ENCODE data around the gene ZAR1L. TPM values are rescaled to one million over a fixed set of nuclear protein-coding genes. Genes with fewer than 3 reads are reported as not detected.

The ZAR1L gene, protein sequence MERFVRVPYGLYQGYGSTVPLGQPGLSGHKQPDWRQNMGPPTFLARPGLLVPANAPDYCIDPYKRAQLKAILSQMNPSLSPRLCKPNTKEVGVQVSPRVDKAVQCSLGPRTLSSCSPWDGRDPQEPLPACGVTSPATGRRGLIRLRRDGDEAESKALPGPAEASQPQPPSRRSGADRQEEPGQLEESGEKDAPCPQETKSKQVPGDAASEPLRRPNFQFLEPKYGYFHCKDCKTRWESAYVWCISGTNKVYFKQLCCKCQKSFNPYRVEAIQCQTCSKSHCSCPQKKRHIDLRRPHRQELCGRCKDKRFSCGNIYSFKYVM
- total RNA-seq: not detected in 2 replicates

DNA sequence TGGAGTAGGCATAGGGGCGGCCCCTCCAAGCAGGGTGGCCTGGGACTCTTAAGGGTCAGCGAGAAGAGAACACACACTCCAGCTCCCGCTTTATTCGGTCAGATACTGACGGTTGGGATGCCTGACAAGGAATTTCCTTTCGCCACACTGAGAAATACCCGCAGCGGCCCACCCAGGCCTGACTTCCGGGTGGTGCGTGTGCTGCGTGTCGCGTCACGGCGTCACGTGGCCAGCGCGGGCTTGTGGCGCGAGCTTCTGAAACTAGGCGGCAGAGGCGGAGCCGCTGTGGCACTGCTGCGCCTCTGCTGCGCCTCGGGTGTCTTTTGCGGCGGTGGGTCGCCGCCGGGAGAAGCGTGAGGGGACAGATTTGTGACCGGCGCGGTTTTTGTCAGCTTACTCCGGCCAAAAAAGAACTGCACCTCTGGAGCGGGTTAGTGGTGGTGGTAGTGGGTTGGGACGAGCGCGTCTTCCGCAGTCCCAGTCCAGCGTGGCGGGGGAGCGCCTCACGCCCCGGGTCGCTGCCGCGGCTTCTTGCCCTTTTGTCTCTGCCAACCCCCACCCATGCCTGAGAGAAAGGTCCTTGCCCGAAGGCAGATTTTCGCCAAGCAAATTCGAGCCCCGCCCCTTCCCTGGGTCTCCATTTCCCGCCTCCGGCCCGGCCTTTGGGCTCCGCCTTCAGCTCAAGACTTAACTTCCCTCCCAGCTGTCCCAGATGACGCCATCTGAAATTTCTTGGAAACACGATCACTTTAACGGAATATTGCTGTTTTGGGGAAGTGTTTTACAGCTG lies at the start of gene ZAR1L, which contains the start of gene BRCA2:
Gene ZAR1L (minus strand): TSS at position 126 of the 790 bp plus-strand sequence. CDS start 3,438 bp downstream, outside the sequence.
Gene BRCA2 (plus strand): TSS at position 271 of the 790 bp plus-strand sequence. CDS start 953 bp downstream, outside the sequence.

Other genes starting within 250 kb of the ZAR1L start
- 4.8 and 5.3 TPM in 2 replicates for gene BRCA2, start 145 bp upstream of the ZAR1L start, total RNA-seq
- 3.4 and 8.3 TPM in 2 replicates for gene N4BP2L1, start 112.8 kb upstream of the ZAR1L start, total RNA-seq
- 37.9 and 131 TPM in 2 replicates for gene N4BP2L2, start 223.4 kb upstream of the ZAR1L start, total RNA-seq

All from bladder microvascular endothelial cell (primary cell).